A375 (cell line): ENCODE measurements around the gene FAM153A. TPM values are rescaled to one million over a fixed set of nuclear protein-coding genes. Genes with fewer than 3 reads are reported as not detected.

Experiments
- total RNA-seq: library from RNA; depleted of rRNA; stranded (reverse); fragments of >200 nt; shearing (Covaris generic); gene quantifications from 2 replicates; pipeline ENCODE4 v1.2.3, GENCODE V29; 2014; rRNA removed

Gene FAM153A
- not detected in 2 replicates for total RNA-seq

GRCh38 chr5:177782792-177783633, at the start of gene FAM153A:
FAM153A (minus strand) TSS chr5:177782899.

Other genes with a start within 250 kb of the FAM153A start
- 24.2 and 29.3 TPM in 2 replicates for gene FAM193B, start 228.3 kb downstream of the FAM153A start, total RNA-seq
- gene TMED9, start 190.7 kb downstream of the FAM153A start, total RNA-seq: 79.3 and 92.8 TPM in 2 replicates
- gene B4GALT7, start 182.8 kb downstream of the FAM153A start, total RNA-seq: 22.1 and 28.6 TPM in 2 replicates
- not detected in 2 replicates for gene PROP1, start 213.3 kb upstream of the FAM153A start, total RNA-seq